ENCODE data around the gene ATP13A4.

- TF ChIP-seq, protein P1, sequence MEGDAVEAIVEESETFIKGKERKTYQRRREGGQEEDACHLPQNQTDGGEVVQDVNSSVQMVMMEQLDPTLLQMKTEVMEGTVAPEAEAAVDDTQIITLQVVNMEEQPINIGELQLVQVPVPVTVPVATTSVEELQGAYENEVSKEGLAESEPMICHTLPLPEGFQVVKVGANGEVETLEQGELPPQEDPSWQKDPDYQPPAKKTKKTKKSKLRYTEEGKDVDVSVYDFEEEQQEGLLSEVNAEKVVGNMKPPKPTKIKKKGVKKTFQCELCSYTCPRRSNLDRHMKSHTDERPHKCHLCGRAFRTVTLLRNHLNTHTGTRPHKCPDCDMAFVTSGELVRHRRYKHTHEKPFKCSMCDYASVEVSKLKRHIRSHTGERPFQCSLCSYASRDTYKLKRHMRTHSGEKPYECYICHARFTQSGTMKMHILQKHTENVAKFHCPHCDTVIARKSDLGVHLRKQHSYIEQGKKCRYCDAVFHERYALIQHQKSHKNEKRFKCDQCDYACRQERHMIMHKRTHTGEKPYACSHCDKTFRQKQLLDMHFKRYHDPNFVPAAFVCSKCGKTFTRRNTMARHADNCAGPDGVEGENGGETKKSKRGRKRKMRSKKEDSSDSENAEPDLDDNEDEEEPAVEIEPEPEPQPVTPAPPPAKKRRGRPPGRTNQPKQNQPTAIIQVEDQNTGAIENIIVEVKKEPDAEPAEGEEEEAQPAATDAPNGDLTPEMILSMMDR (IDR thresholded peaks at IDR 0.05), result no peak
- TF ChIP-seq POLR2A (IDR thresholded peaks at IDR 0.05), result no peak
Measured at GRCh38 chr3:193522473-193522872, 32.2 kb downstream of the ATP13A4 start.
